ENCODE results near the gene TBXAS1. TPM values are rescaled to one million over a fixed set of nuclear protein-coding genes. Genes with fewer than 3 reads are reported as not detected.

Gene TBXAS1
- total RNA-seq, 4 donors from 2014 or later, result 9.8 to 31.3 (median 13.5) TPM

GRCh38 chr7:139869886-139870285, 40.8 kb downstream of the TBXAS1 start:
- Histone ChIP-seq H3K36me3 (no peaks in the 10 kb centered on the region), H3K4me3 (no peak overlapping the region), H3K9me3 (no peaks in the 10 kb centered on the region), H3K4me1 (peaks cover 0 to 23% (median 18%) of the 10 kb centered on the region in 4 donors), H3K27me3 (peaks cover 0 to 3% (median 0%) of the 10 kb centered on the region in 4 donors), H3K27ac (replicated peaks in 1 of 4) (no peak overlapping the region)
- intact Hi-C loops (cut with DNase I), result no loop called here
- DNase-seq (ENCODE audit: extremely low spot score), result no peak
- WGBS, result 66% methylated on average over 2 of the region's 2 CpGs
- TF ChIP-seq EP300 (IDR thresholded peaks at IDR 0.05) (no peak), CTCF (IDR thresholded peaks at IDR 0.05) (no peak)

GRCh38 chr7:139870380-139870779, 41.3 kb downstream of the TBXAS1 start:
- intact Hi-C loops (cut with DNase I), result no loop called here
- TF ChIP-seq EP300 (IDR thresholded peaks at IDR 0.05), result no peak
- TF ChIP-seq POLR2AphosphoS5 (IDR thresholded peaks at IDR 0.05), result no peak
- TF ChIP-seq CTCF (IDR thresholded peaks at IDR 0.05), result no peak
- TF ChIP-seq POLR2A (IDR thresholded peaks at IDR 0.05; ENCODE audit: low read depth), result no peak
- no peak for DNase-seq (ENCODE audit: extremely low spot score)
- H3K27ac ChIP-seq (replicated peaks in 1 of 4), result peak overlapping the region; percentile 45 to 73 (median 68)
- no peaks in the 10 kb centered on the region for H3K36me3 ChIP-seq
- H3K27me3 ChIP-seq, result no peaks in the 10 kb centered on the region
- no peak overlapping the region for H3K4me3 ChIP-seq
- 80% methylated on average over 7 of the region's 7 CpGs for WGBS
- peaks cover 0 to 23% (median 18%) of the 10 kb centered on the region in 4 donors for H3K4me1 ChIP-seq
- H3K9me3 ChIP-seq, result no peaks in the 10 kb centered on the region

- intact Hi-C loops (cut with DNase I), result no loop called here
Observed at GRCh38 chr7:139871331-139871730, 42.3 kb downstream of the TBXAS1 start.

GRCh38 chr7:139871820-139872219, 42.8 kb downstream of the TBXAS1 start:
- peaks cover 0 to 23% (median 18%) of the 10 kb centered on the region in 4 donors for H3K4me1 ChIP-seq
- WGBS, result 35% methylated on average over 2 of the region's 2 CpGs
- no peaks in the 10 kb centered on the region for H3K36me3 ChIP-seq
- no peak overlapping the region for H3K4me3 ChIP-seq
- intact Hi-C loops (cut with DNase I), result no loop called here
- no peaks in the 10 kb centered on the region for H3K9me3 ChIP-seq
- no peak for DNase-seq (ENCODE audit: extremely low spot score)
- no peaks in the 10 kb centered on the region for H3K27me3 ChIP-seq
- no peak for TF ChIP-seq POLR2A (IDR thresholded peaks at IDR 0.05; ENCODE audit: low read depth)
- no peak for TF ChIP-seq CTCF (IDR thresholded peaks at IDR 0.05)
- no peak for TF ChIP-seq POLR2AphosphoS5 (IDR thresholded peaks at IDR 0.05)
- TF ChIP-seq EP300 (IDR thresholded peaks at IDR 0.05), result no peak
- peak overlapping the region; percentile 45 to 73 (median 68) for H3K27ac ChIP-seq (replicated peaks in 1 of 4)

More at GRCh38 chr7:139871331-139871730, 42.3 kb downstream of the TBXAS1 start:
- TF ChIP-seq POLR2AphosphoS5 (IDR thresholded peaks at IDR 0.05) (no peak), POLR2A (IDR thresholded peaks at IDR 0.05; ENCODE audit: low read depth) (no peak), CTCF (IDR thresholded peaks at IDR 0.05) (no peak), EP300 (IDR thresholded peaks at IDR 0.05) (no peak)
- Histone ChIP-seq H3K9me3 (no peaks in the 10 kb centered on the region), H3K27me3 (no peaks in the 10 kb centered on the region), H3K4me1 (peaks cover 0 to 23% (median 18%) of the 10 kb centered on the region in 4 donors), H3K4me3 (no peak overlapping the region), H3K27ac (replicated peaks in 1 of 4) (peak overlapping the region; percentile 45 to 73 (median 68)), H3K36me3 (no peaks in the 10 kb centered on the region)
- WGBS, result 31% methylated on average over 8 of the region's 8 CpGs
- DNase-seq (ENCODE audit: extremely low spot score), result no peak

All from esophagus muscularis mucosa (tissue), 4 donors.